HG03439 (cell line): Measurements from ENCODE around the gene PGC.

Source experiments
- ATAC-seq: cut with Tn5 transposase; IDR thresholded peaks from one replicate; pipeline ENCODE4 v1.9.1; 2021; ENCODE audit warnings: mild to moderate bottlenecking, moderate library complexity; ENCODE audit not compliant: unreplicated experiment

Gene PGC

GRCh38 chr6:41747256-41748101 lies at the start of gene PGC:
TSS of gene PGC (minus strand) at chr6:41747397. CDS start at chr6:41747334, 63 bp downstream.
- ATAC-seq, result no peak

GRCh38 chr6:41796474-41796873 lies 49.3 kb upstream of the PGC start:
- no peak for ATAC-seq

- no peak for ATAC-seq
Observed at GRCh38 chr6:41791984-41792383, 44.8 kb upstream of the PGC start.

- ATAC-seq, result no peak
Observed at GRCh38 chr6:41791305-41791704, 44.1 kb upstream of the PGC start.

GRCh38 chr6:41790045-41790444 lies 42.8 kb upstream of the PGC start:
- ATAC-seq, result no peak

GRCh38 chr6:41789390-41789724 lies 42.2 kb upstream of the PGC start:
- no peak for ATAC-seq

GRCh38 chr6:41787219-41787917 lies 40.2 kb upstream of the PGC start, which contains the start of gene TOMM6:
TSS of gene TOMM6 (plus strand) at chr6:41787694. CDS start at chr6:41787698, 4 bp downstream.
- peak; percentile 83 for ATAC-seq

GRCh38 chr6:41786451-41787218 lies 39.4 kb upstream of the PGC start:
- peak; percentile 47 for ATAC-seq

- ATAC-seq, result no peak
Observed at GRCh38 chr6:41785689-41786450, 38.7 kb upstream of the PGC start.

GRCh38 chr6:41785254-41785653 lies 38.1 kb upstream of the PGC start:
- no peak for ATAC-seq

GRCh38 chr6:41784581-41785171 lies 37.5 kb upstream of the PGC start:
- no peak for ATAC-seq

GRCh38 chr6:41783106-41783780 lies 36.0 kb upstream of the PGC start:
- ATAC-seq, result no peak

GRCh38 chr6:41781366-41781730 lies 34.2 kb upstream of the PGC start:
- ATAC-seq, result no peak

GRCh38 chr6:41780551-41781365 lies 33.6 kb upstream of the PGC start, which contains the start of gene PRICKLE4:
TSS of gene PRICKLE4 (plus strand) at chr6:41780782. CDS start at chr6:41783474, 2,692 bp downstream.
- no peak for ATAC-seq

- ATAC-seq, result peak; percentile 87
Observed at GRCh38 chr6:41779788-41780550, 32.8 kb upstream of the PGC start, which contains the start of gene FRS3. TSS of gene FRS3 (minus strand) at chr6:41779900. CDS start at chr6:41776987, 2,913 bp downstream.

GRCh38 chr6:41779336-41779735 lies 32.1 kb upstream of the PGC start:
- peak; percentile 6 for ATAC-seq

- ATAC-seq, result no peak
Observed at GRCh38 chr6:41778895-41779294, 31.7 kb upstream of the PGC start.
